HTR-8/SVneo (cell line): Measurements from ENCODE around the gene PRKAG2.

ENCODE experiments used
- DNase-seq: peaks from one replicate; pipeline ENCODE4 v3.0.0; 2011; ENCODE audit warnings: low spot score, mixed read lengths; ENCODE audit not compliant: insufficient read length
- FAIRE-seq: peaks from 2 replicates; lab custom pipeline; 2011; peaks lifted over from hg19 to GRCh38; lab: Jason Lieb, UNC

Gene PRKAG2

DNA sequence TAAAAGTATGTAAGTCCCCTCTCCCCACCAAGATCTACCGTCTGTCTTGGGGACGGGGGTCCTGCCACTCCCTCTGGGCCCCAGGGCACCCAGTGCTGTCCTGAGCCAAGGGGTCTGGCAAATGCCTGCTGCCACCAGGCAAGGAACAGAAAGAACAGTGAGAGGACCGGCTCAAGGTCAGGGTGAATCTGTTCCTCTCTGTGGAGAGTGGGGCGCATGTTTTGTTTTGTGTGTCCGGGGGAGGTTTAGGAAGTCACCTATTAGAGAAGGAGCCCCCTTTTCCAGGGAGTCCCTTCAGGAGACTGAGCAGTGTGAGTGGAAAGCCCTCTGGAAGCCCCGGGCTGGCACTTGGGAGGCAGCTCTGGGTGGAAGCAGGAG lies 198.7 kb downstream of the PRKAG2 start:
- no peak for DNase-seq
- FAIRE-seq, result no peak

DNA sequence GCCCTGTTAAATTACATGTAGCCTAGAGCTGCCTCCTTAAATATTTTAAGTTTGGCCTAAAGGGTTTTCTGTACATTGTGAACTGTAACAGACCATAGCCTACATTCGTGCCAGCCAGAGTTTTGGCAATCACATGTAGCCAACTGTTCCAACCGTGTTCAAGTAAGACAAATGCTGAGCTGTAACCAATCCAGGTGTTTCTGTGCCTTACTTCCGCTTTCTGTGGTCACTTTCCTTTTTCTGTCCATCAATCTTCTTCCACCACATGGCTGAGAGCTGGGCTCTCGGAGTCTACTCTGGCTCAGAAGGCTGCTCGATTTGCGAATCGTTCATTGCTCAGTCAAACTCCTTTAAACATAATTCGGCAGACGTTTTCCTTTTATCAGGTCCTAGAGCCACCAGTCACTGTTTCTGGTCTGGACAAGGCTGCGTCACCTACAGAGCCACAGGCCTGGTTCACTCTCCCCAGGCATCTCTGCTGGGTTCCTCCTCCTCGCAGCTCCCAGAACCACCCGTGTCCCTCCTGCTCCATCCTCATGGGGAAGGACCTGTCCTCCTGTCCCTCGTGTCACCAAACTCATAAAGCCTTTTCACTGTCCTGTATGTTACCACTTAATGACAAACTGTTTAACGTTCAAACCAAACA lies 199.2 kb downstream of the PRKAG2 start:
- FAIRE-seq (no peak), DNase-seq (no peak)

- FAIRE-seq (no peak), DNase-seq (no peak)
These were observed 200.2 kb downstream of the PRKAG2 start for GRCh38 chr7:151676759-151677158.

- DNase-seq (no peak), FAIRE-seq (no peak)
These were observed 201.6 kb downstream of the PRKAG2 start for GRCh38 chr7:151675196-151675920.

GRCh38 chr7:151674161-151674920 lies 202.6 kb downstream of the PRKAG2 start:
- FAIRE-seq, result no peak

DNA sequence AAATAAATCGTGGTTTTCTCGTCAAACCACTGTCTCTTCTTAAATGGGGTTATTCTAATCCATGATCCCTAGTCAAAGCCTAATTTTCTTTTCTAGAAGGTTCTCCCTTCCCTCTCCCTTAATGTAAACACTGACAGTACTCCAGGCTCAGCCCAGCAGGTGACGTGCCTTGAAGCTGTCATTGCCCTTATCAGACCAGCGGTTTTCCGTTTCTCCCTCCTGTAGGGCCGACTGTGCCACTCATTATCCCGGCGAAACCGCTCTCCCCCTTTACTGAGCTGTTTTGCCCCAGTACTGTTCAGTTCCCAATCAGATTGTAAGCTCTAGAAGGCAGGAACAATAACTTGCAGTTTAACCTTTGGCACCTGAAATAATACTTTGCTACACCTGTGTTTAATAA lies 203.7 kb downstream of the PRKAG2 start:
- DNase-seq, result no peak
- no peak for FAIRE-seq

More at GRCh38 chr7:151674161-151674920, 202.6 kb downstream of the PRKAG2 start:
- no peak for DNase-seq

DNA sequence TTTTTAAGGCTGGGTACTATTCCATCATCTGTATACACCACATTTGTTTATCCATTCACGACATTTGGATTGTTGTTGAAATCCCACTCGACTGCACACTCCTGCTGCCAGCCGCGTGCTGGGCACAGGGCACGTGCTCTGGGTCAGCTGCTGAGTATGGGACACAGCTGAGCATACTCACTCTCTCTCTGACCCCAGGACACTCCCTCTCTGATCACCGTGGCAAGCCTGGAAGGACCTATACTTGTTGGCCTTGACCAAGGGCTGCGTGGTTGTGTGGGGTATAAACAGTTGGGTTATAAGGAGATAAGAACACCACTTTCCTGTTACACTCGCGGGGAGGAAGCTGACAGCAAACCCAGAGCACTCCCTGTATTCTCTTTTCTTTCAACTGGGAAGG lies 204.2 kb downstream of the PRKAG2 start:
- no peak for DNase-seq
- FAIRE-seq, result no peak

DNA sequence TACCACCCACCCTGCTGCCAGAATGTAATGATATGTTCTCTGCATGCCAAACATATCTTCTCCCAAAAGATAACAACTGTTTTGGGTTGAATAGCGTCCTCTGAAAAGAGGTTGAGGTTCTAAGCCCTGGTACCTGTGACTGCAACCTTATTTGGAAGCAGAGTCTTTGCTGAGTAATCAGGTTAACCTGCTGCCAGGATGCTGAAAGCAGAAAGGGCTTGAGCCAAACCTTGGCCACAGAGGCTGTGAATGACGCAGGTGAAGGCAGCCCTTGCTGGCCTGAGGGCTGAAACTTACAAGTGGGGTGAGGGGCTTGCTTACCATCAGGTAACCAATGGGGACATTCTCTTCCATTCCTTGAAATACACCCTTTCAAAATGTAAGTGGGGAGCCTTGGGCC lies 205.4 kb downstream of the PRKAG2 start:
- no peak for DNase-seq
- FAIRE-seq, result no peak

DNA sequence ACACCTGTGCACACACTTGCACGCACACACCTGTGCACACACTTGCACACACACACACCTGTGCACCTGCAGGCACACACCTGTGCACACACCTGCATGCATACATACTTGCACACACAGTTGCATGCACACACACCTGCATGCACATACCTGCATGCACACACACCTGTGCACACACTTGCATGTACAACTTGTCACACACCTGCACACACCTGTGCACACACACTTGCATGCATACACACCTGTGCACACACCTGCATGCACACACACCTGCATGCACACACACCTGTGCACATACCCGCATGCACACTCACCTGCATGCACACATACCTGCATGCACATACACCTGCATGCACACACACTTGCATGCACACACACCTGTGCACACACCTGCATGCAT lies 207.2 kb downstream of the PRKAG2 start:
- FAIRE-seq (peak; percentile 40), DNase-seq (no peak)

DNA sequence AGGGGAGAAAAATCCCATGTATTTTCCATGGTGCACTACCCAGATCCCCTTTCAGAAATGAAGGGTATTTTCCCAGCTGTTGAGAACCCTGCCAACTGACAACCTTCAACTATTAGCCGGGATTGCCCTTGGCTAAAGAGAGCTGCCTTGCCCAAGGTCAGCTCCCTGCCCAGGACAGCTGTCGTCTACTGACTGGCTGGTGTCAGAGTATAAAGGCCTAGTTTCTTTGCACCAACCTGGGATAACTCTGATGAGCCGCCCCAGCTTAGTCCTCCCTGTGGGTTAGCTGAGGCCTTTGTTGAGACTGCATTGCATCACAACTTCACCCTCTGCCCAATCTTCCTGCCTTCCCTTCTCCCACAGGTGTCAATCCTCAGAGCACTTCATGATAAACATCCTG lies 210.0 kb downstream of the PRKAG2 start:
- FAIRE-seq (no peak), DNase-seq (no peak)

- FAIRE-seq (no peak), DNase-seq (no peak)
These were observed 211.5 kb downstream of the PRKAG2 start for GRCh38 chr7:151665368-151665767.

GRCh38 chr7:151664268-151664667 lies 212.6 kb downstream of the PRKAG2 start:
- DNase-seq (no peak), FAIRE-seq (no peak)

DNA sequence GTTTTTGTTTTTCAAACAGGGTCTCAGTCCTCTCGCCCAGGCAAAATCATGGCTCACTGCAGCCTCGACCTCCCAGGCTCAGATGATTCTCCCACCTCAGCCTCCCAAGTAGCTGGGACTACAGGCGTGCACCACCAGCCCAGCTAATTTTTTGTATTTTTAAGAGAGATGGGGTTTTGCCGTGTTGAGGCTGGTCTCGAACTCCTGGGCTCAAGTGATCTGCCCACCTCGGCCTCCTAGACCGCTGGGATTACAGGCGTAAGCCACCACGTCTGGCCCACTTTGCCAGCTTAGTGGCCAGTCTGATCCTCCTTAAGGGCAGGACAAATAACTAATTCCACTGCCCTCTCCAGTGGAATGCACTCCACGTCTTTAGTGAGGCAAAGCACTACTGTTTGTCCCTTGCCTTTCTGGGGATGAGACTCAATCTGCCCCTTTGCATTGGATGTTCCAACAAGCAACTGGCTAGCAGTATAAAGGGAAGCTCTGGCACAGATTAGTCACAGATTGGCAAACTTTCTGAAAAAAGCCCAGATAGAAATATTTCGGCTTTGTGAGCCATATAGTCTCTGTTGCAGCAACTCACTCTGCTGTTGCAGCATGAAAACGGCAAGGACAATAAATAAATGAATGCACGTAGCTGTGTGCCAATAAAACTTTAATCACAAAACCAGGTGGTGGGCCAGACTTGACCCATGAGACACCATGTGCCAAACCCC lies 213.4 kb downstream of the PRKAG2 start:
- DNase-seq (no peak), FAIRE-seq (no peak)

DNA sequence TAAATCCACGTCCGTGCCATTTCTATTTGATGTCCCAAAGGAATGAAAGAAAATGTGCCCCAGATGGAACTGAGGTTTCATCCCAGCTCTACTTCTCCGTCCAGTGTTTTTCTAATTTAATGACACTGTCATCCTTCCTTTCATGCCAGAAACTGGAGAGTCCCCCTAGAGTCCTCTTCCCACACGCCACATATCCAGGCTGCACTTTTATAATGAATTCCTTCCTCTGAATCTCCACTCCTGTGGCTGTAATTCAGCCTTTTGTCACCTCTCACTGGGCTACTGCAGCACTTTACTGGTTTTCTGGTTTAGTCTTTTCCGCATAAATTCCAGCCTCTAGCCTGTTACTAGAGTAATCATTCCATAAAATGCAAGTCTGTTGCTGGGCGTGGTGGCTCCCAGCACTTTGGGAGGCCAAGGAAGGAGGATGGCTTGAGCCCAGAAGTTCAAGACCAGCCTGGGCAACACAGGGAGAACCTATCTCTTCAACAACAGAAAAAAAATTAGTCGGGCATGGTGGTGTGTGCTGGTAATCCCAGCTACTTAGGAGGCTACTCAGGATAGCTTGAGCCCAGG lies 214.6 kb downstream of the PRKAG2 start:
- DNase-seq (no peak), FAIRE-seq (no peak)

DNA sequence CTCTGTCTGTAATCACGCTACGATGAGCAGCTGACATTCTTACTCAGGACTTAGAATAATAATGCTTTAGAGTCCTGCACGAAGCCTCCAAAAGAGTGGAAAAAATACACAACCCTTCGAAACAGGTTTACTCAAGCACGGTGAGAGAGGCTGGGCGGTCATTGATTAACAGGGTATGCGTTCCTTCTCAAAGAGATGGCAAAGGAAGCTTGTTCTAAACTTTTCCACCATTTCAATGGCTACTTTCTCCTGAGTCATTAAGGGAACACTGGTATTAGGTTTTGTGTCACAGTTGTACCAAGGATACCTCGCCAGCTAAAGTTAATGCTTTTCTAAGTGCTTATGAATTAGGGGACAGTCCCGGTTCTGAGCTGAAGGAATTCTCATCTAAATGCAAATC lies 215.3 kb downstream of the PRKAG2 start:
- FAIRE-seq, result no peak
- DNase-seq, result no peak

DNA sequence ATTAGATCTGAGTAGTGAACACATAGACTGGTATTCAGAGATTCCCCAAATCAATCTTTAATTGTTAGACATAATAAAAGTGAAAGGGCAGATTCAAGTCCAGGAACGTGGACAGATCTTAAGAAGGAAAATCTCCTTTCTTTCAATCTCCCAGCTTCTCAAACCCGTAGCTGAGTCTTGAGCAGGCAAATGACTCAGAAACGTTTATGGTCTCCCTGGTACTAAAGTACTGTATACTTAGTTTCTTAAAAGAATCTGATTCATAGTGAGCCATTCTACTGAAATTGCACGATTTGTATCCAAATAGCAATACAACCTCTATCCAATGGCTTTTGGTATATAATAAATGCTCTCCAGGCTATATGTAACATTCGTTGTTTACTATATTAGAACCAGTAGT lies 216.8 kb downstream of the PRKAG2 start:
- DNase-seq, result no peak
- no peak for FAIRE-seq

DNA sequence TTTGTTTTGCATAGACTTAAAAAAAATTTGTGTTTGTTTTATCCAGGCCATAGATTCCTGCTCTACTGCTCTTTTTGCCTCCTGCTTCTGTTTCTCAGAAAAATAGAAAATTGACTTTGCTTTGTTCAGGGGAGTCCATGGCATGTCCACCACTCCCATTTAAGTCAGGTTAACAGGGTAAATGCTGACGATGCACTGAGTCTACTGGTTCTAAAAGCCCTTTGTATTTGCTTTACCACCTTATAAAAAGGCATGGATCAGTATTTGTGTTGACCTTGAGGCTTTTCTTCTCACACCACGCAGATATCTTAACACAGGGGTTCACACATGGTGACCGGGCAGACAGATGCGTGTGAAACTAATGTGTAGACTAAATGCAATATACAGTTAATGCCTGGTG lies 217.7 kb downstream of the PRKAG2 start:
- DNase-seq, result no peak
- FAIRE-seq, result no peak

GRCh38 chr7:151658778-151659177 lies 218.1 kb downstream of the PRKAG2 start:
- FAIRE-seq, result no peak
- no peak for DNase-seq

- FAIRE-seq (no peak), DNase-seq (no peak)
These were observed 219.7 kb downstream of the PRKAG2 start for GRCh38 chr7:151657173-151657572.

DNA sequence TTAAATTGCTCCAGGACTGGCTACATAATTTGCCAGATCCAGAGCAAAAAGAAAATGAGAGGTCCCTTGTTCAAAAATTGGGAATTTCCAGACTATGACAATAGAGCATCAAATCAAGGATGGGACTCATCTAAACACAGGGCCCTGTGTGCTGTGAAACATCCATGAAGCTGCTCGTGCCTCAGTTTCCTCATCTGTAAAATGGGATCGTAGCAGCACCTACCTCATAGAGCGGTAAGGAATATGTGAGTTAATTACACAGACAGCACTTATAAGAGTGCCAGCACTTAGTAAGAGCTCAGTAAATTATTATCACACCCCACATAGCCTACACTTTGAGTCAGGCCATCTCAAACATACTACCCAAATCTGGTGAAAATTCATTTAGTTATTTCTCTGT lies 221.4 kb downstream of the PRKAG2 start:
- FAIRE-seq (no peak), DNase-seq (no peak)
